K562 (cell line): ENCODE data around the gene SLC22A1. TPM values are rescaled to one million over a fixed set of nuclear protein-coding genes. Genes with fewer than 3 reads are reported as not detected.

ENCODE experiments used
- ATAC-seq: fragments of 200-7000 bp; cut with Tn5 transposase; 3 replicates; pipeline ENCODE4 v1.9.1; 2020; ENCODE audit warnings: moderate library complexity
- BruUV-seq: library from RNA; stranded (reverse); fragments of 400-500 nt; replicated peaks from 2 replicates; lab custom pipeline; 2021; lab: Mats Ljungman, UMichigan
- CTCF ChIA-PET: fragments of 300-600 bp; formaldehyde crosslinking; extraction: SDS; loops from one replicate; lab custom pipeline; 2021; ENCODE audit warnings: low intra/inter-chr PET ratio; lab: Yijun Ruan, JAX
- POLR2A ChIA-PET: fragments of 300-600, 350-650 bp; sonication (Branson Sonifier 250); formaldehyde crosslinking; extraction: SDS; loops from one replicate; lab custom pipeline; 2021; ENCODE audit warnings: antibody characterized with exemption, inconsistent platforms; lab: Yijun Ruan, JAX
- DNase-seq, 4 experiments: peaks; one replicate each; pipeline versions ENCODE4 v3.0.0 to v3.0.0-alpha.2; 2011 to 2018; ENCODE audit warnings: low spot score in 3 of 4, mixed read lengths in 3 of 4; ENCODE audit errors: extremely low read depth in 1 of 4
- FAIRE-seq: peaks from 2 replicates; lab custom pipeline; 2011; peaks lifted over from hg19 to GRCh38; lab: Jason Lieb, UNC
- H2AFZ ChIP-seq: 2 replicates; pipeline ENCODE4 v1.6.0; 2011; ENCODE audit warnings: low read depth, low read length, control low read depth, inconsistent platforms
- H3K27ac ChIP-seq: fragments of 200-600 bp; 3 replicates; pipeline ENCODE4 v1.8.0; 2011; ENCODE audit warnings: low read depth, mild to moderate bottlenecking, control low read depth, inconsistent platforms, low read length, moderate library complexity, mixed read lengths; ENCODE audit errors: extremely low read depth
- H3K27me3 ChIP-seq, 2 experiments: fragments of 300-600 bp in 1 of 2; 2 replicates in 1 of 2; 3 replicates in 1 of 2; pipeline versions ENCODE4 v1.6.0 to v1.8.0; 2011; ENCODE audit warnings: inconsistent platforms in 2 of 2, low read length in 2 of 2, mild to moderate bottlenecking in 1 of 2, mixed read lengths in 1 of 2, moderate library complexity in 1 of 2; ENCODE audit not compliant: control insufficient read depth in 2 of 2, insufficient read depth in 2 of 2
- H3K36me3 ChIP-seq: fragments of 300-600 bp; 3 replicates; pipeline ENCODE4 v1.8.0; 2011; ENCODE audit warnings: mild to moderate bottlenecking, low read length, inconsistent platforms; ENCODE audit not compliant: control insufficient read depth, insufficient read depth
- H3K4me1 ChIP-seq, 2 experiments: fragments of 200-600 bp in 1 of 2; replicated peaks in 1 of 2; 2 replicates in 1 of 2; 3 replicates in 1 of 2; pipeline versions ENCODE4 v1.5.1 to v1.8.0; 2011; ENCODE audit warnings: inconsistent platforms in 2 of 2, low read length in 2 of 2, mild to moderate bottlenecking in 1 of 2, mixed read lengths in 1 of 2, moderate library complexity in 1 of 2; ENCODE audit not compliant: control insufficient read depth in 2 of 2, insufficient read depth in 2 of 2
- H3K4me2 ChIP-seq: 2 replicates; pipeline ENCODE4 v1.6.1; 2011; ENCODE audit warnings: low read length, control low read depth, inconsistent platforms, mixed read lengths; ENCODE audit not compliant: insufficient read depth
- H3K4me3 ChIP-seq: fragments of 200-600 bp; sonication (generic), shearing (Covaris generic); 2 replicates; pipeline ENCODE4 v1.5.1; 2016; ENCODE audit warnings: control low read depth, inconsistent platforms
- H3K79me2 ChIP-seq: fragments of 200-600 bp; 3 replicates; pipeline ENCODE4 v1.8.0; 2011; ENCODE audit warnings: low read length, inconsistent platforms; ENCODE audit not compliant: control insufficient read depth, insufficient read depth
- H3K9ac ChIP-seq, 2 experiments: 2 replicates each; pipeline versions ENCODE4 v1.6.0 to v1.6.1; 2011; ENCODE audit warnings: low read depth in 2 of 2, low read length in 2 of 2, control low read depth in 1 of 2, inconsistent platforms in 1 of 2, mild to moderate bottlenecking in 1 of 2, mixed read lengths in 1 of 2; ENCODE audit not compliant: insufficient read depth in 1 of 2
- H3K9me1 ChIP-seq: one replicate; pipeline ENCODE4 v1.6.0; 2011; ENCODE audit warnings: inconsistent platforms, mild to moderate bottlenecking, low read length, moderate library complexity; ENCODE audit not compliant: control insufficient read depth, insufficient read depth
- H3K9me3 ChIP-seq: replicated peaks from 2 replicates; pipeline ENCODE4 v1.5.1; 2011; ENCODE audit warnings: low read depth, low read length, inconsistent platforms; ENCODE audit not compliant: control insufficient read depth, insufficient read depth
- H4K20me1 ChIP-seq: replicated peaks from 2 replicates; pipeline ENCODE4 v1.6.1; 2011; ENCODE audit warnings: low read length, inconsistent platforms, mixed read lengths; ENCODE audit not compliant: control insufficient read depth, insufficient read depth
- ELF2 ChIP-seq: fragments of 250-450 bp; sonication (Bioruptor Pico); IDR thresholded peaks from 2 replicates; pipeline ENCODE4 v1.5.0; 2021; ENCODE audit warnings: mild to moderate bottlenecking
- FOXM1 ChIP-seq, 2 experiments: fragments of 450-650 bp in 1 of 2; sonication (generic) in 1 of 2; formaldehyde crosslinking in 1 of 2; IDR thresholded peaks; 2 replicates each; pipeline versions ENCODE4 v1.6.1 to v1.9.0; 2017 to 2022; ENCODE audit warnings: low read depth in 2 of 2, mild to moderate bottlenecking in 2 of 2, missing genetic modification reagents in 1 of 2, moderate library complexity in 1 of 2
- HDAC8 ChIP-seq: fragments of 450-650 bp; IDR thresholded peaks from 2 replicates; pipeline ENCODE4 v1.6.1; 2016; ENCODE audit warnings: mild to moderate bottlenecking, missing genetic modification characterization, moderate library complexity, missing compliant biosample characterization
- ZNF232 ChIP-seq: sonication (generic); formaldehyde crosslinking; IDR thresholded peaks from 2 replicates; pipeline ENCODE4 v1.8.0; 2022; ENCODE audit warnings: mild to moderate bottlenecking, missing genetic modification reagents
- ZNF695 ChIP-seq: fragments of 450-650 bp; formaldehyde crosslinking; IDR thresholded peaks from 2 replicates; pipeline ENCODE4 v1.4.0; 2020; ENCODE audit warnings: mild to moderate bottlenecking, moderate library complexity
- WGBS: fragments of 100-300 bp; shearing (Covaris generic); methylation state at CpG from one replicate; pipeline ENCODE4 v1.1.6; 2016; ENCODE audit warnings: low coverage, mixed read lengths; ENCODE audit not compliant: insufficient coverage; ENCODE audit errors: missing lambda C conversion rate; 5-methylcytosine and 5-hydroxymethylcytosine counted together
- in situ Hi-C: fragments of 300-500 bp; cut with MboI; formaldehyde crosslinking; loops from 4 replicates; pipeline ENCODE4 v1.15.0; 2018; ENCODE audit warnings: inconsistent platforms, mixed read lengths
- intact Hi-C: fragments of 100-400 bp; cut with micrococcal nuclease; formaldehyde crosslinking; loops from 2 replicates; pipeline ENCODE4 v1.14.2; 2022
- polyA plus RNA-seq, 8 experiments: library from polyadenylated mRNA; depleted of rRNA in 4 of 8; stranded (reverse) in 5 of 8; unstranded in 3 of 8; fragments of >200 nt; fragmentation: Nextera tagmentation in 2 of 8; fragmentation: Illumina TruSeq in 1 of 8; extraction: Ambion mirVana in 2 of 8; extraction: Trizol in 1 of 8; gene quantifications; 2 replicates each; pipeline versions ENCODE4 v1.2.1 to v1.2.3, GENCODE V29; 2011 to 2014; ENCODE audit warnings: inconsistent platforms in 1 of 8, missing spikeins in 1 of 8
- total RNA-seq, 7 experiments: library from RNA; depleted of rRNA in 6 of 7; stranded (reverse); fragments of >200 nt in 6 of 7; fragmentation: Illumina TruSeq in 2 of 7; extraction: Trizol in 2 of 7; gene quantifications; 2 replicates each; pipeline versions ENCODE4 v1.2.1 to v1.2.3, GENCODE V29; 2011 to 2021; ENCODE audit warnings: low replicate concordance in 1 of 7
- TF ChIP-seq, protein P1 (sequence below): sonication (generic); formaldehyde crosslinking; IDR thresholded peaks from 2 replicates; pipeline ENCODE4 v1.8.0; 2022; ENCODE audit warnings: mild to moderate bottlenecking, missing genetic modification reagents
- TF ChIP-seq, protein P2 (sequence below): fragments of 200-600 bp; sonication (generic); IDR thresholded peaks from one replicate; pipeline ENCODE4 v1.6.1; 2012; ENCODE audit warnings: mild to moderate bottlenecking, low read depth, low read length, inconsistent platforms

SLC22A1 gene
- total and polyA plus RNA-seq, 9 of the 15 experiments (the other 6 are each of a cell fraction or from before 2014, with no cell fraction given) = 0.11 to 0.60 (median 0.26) TPM; not detected in 4

DNA sequence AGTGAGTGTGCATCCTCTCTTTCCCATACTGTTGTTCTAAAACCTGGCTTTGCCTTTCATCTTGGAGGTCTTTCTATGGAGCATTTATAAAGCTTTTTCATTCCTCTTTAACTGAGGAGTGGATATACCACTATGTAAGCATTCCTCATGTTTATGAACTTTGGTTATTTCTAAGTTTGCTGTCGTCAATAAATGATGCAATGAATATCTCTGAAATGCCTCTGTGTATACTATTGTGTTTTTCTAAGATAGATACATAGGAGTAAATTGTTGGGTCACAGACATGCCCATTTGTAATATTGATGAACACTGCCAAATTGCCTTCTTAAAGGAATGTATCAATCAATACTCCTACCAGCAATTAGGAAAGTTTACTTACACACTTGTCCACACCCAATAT is 83.1 kb downstream of the SLC22A1 start:
- intact Hi-C loops = no loop called here
- H3K9me1 ChIP-seq = no peaks in the 10 kb centered on the region
- in situ Hi-C loops = no loop called here
- 0% methylated on average over 1 of the region's 1 CpG for WGBS
- H3K9me3 ChIP-seq = no peaks in the 10 kb centered on the region
- H3K36me3 ChIP-seq = no peaks in the 10 kb centered on the region
- DNase-seq (no peak), FAIRE-seq (no peak), ATAC-seq (no peak)
- H2AFZ ChIP-seq = no peak overlapping the region
- no peak overlapping the region for H3K9ac ChIP-seq
- ChIA-PET CTCF (no interaction called here), POLR2A (no interaction called here)
- H3K79me2 ChIP-seq = no peaks in the 10 kb centered on the region
- H3K27ac ChIP-seq = no peak overlapping the region
- no TSS peak for BruUV-seq
- H3K4me2 ChIP-seq = no peak overlapping the region
- no peak overlapping the region for H3K4me3 ChIP-seq
- no peaks in the 10 kb centered on the region for H4K20me1 ChIP-seq
- H3K27me3 ChIP-seq = no peaks in the 10 kb centered on the region
- H3K4me1 ChIP-seq = no peaks in the 10 kb centered on the region
- TF ChIP-seq ELF2 (CRISPR knock-in tag) (no peak), HDAC8 (no peak), FOXM1 (IDR thresholded peaks at IDR 0.05; ENCODE audit: low read depth) (no peak), FOXM1 (CRISPR knock-in tag; IDR thresholded peaks at IDR 0.05; ENCODE audit: low read depth) (no peak), ZNF232 (no peak), ZNF695 (no peak)
- TF ChIP-seq, protein P1, sequence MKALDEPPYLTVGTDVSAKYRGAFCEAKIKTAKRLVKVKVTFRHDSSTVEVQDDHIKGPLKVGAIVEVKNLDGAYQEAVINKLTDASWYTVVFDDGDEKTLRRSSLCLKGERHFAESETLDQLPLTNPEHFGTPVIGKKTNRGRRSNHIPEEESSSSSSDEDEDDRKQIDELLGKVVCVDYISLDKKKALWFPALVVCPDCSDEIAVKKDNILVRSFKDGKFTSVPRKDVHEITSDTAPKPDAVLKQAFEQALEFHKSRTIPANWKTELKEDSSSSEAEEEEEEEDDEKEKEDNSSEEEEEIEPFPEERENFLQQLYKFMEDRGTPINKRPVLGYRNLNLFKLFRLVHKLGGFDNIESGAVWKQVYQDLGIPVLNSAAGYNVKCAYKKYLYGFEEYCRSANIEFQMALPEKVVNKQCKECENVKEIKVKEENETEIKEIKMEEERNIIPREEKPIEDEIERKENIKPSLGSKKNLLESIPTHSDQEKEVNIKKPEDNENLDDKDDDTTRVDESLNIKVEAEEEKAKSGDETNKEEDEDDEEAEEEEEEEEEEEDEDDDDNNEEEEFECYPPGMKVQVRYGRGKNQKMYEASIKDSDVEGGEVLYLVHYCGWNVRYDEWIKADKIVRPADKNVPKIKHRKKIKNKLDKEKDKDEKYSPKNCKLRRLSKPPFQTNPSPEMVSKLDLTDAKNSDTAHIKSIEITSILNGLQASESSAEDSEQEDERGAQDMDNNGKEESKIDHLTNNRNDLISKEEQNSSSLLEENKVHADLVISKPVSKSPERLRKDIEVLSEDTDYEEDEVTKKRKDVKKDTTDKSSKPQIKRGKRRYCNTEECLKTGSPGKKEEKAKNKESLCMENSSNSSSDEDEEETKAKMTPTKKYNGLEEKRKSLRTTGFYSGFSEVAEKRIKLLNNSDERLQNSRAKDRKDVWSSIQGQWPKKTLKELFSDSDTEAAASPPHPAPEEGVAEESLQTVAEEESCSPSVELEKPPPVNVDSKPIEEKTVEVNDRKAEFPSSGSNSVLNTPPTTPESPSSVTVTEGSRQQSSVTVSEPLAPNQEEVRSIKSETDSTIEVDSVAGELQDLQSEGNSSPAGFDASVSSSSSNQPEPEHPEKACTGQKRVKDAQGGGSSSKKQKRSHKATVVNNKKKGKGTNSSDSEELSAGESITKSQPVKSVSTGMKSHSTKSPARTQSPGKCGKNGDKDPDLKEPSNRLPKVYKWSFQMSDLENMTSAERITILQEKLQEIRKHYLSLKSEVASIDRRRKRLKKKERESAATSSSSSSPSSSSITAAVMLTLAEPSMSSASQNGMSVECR = no peak
- TF ChIP-seq, protein P2, sequence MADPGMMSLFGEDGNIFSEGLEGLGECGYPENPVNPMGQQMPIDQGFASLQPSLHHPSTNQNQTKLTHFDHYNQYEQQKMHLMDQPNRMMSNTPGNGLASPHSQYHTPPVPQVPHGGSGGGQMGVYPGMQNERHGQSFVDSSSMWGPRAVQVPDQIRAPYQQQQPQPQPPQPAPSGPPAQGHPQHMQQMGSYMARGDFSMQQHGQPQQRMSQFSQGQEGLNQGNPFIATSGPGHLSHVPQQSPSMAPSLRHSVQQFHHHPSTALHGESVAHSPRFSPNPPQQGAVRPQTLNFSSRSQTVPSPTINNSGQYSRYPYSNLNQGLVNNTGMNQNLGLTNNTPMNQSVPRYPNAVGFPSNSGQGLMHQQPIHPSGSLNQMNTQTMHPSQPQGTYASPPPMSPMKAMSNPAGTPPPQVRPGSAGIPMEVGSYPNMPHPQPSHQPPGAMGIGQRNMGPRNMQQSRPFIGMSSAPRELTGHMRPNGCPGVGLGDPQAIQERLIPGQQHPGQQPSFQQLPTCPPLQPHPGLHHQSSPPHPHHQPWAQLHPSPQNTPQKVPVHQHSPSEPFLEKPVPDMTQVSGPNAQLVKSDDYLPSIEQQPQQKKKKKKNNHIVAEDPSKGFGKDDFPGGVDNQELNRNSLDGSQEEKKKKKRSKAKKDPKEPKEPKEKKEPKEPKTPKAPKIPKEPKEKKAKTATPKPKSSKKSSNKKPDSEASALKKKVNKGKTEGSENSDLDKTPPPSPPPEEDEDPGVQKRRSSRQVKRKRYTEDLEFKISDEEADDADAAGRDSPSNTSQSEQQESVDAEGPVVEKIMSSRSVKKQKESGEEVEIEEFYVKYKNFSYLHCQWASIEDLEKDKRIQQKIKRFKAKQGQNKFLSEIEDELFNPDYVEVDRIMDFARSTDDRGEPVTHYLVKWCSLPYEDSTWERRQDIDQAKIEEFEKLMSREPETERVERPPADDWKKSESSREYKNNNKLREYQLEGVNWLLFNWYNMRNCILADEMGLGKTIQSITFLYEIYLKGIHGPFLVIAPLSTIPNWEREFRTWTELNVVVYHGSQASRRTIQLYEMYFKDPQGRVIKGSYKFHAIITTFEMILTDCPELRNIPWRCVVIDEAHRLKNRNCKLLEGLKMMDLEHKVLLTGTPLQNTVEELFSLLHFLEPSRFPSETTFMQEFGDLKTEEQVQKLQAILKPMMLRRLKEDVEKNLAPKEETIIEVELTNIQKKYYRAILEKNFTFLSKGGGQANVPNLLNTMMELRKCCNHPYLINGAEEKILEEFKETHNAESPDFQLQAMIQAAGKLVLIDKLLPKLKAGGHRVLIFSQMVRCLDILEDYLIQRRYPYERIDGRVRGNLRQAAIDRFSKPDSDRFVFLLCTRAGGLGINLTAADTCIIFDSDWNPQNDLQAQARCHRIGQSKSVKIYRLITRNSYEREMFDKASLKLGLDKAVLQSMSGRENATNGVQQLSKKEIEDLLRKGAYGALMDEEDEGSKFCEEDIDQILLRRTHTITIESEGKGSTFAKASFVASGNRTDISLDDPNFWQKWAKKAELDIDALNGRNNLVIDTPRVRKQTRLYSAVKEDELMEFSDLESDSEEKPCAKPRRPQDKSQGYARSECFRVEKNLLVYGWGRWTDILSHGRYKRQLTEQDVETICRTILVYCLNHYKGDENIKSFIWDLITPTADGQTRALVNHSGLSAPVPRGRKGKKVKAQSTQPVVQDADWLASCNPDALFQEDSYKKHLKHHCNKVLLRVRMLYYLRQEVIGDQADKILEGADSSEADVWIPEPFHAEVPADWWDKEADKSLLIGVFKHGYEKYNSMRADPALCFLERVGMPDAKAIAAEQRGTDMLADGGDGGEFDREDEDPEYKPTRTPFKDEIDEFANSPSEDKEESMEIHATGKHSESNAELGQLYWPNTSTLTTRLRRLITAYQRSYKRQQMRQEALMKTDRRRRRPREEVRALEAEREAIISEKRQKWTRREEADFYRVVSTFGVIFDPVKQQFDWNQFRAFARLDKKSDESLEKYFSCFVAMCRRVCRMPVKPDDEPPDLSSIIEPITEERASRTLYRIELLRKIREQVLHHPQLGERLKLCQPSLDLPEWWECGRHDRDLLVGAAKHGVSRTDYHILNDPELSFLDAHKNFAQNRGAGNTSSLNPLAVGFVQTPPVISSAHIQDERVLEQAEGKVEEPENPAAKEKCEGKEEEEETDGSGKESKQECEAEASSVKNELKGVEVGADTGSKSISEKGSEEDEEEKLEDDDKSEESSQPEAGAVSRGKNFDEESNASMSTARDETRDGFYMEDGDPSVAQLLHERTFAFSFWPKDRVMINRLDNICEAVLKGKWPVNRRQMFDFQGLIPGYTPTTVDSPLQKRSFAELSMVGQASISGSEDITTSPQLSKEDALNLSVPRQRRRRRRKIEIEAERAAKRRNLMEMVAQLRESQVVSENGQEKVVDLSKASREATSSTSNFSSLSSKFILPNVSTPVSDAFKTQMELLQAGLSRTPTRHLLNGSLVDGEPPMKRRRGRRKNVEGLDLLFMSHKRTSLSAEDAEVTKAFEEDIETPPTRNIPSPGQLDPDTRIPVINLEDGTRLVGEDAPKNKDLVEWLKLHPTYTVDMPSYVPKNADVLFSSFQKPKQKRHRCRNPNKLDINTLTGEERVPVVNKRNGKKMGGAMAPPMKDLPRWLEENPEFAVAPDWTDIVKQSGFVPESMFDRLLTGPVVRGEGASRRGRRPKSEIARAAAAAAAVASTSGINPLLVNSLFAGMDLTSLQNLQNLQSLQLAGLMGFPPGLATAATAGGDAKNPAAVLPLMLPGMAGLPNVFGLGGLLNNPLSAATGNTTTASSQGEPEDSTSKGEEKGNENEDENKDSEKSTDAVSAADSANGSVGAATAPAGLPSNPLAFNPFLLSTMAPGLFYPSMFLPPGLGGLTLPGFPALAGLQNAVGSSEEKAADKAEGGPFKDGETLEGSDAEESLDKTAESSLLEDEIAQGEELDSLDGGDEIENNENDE = no peak
